Colon (tissue), 2 donors: ENCODE measurements around the gene AFF2.

Experiments
- FAIRE-seq: peaks from 2 replicates; lab custom pipeline; 2012; peaks lifted over from hg19 to GRCh38; lab: Jason Lieb, UNC
- donor health status: control.
- donor health status: control.

The AFF2 gene

DNA sequence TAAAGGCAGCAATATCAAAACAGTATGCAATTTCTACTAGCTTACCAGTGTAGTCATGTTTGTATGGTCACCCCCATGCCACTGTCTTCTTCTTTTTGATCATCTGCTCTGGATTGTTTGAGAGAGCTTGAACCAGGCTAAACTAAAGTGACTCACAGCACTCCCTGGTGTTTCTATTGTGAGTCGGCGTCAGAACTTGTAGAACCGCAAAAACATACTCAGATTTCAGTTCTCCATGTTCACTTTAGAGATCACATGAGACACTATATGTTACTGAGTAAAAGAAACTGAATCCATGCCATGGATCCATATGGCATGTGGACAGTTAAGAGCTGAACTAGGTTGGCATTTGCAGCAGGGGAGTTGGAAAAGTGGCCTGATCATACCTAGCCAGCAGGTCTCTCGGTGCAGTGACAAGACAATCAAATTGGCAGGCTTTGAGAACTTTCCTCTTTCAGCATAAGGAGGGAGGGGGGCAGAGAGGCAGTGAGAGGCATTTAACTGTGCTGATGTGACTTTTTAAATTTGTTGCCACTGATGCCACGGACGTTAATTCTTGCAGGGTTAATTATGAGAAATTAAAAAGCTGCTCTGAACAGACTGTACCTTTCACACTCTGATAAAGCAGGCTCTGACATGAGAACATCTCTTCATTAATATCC, 88.4 kb downstream of the AFF2 start:
- peak; percentile 31 for FAIRE-seq

DNA sequence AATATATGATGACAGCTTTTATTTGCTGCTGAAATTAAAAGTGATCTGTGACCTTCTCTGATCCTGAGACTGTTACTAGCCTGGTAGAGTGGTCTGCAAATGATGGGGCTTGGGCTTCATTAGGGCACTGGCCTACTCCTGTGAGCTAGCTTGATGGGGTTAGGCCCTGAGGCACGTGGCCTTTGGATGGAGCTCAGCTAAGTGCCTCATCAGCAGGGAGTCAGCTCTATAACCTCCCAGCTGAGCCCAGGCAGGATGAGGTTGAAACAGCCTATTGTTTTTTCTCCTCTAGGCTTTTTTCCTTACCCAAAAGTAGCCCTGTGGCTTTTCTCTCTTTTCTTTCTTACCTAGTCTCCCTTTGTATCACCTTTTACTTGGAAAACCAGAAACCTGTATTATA, 92.2 kb downstream of the AFF2 start:
- FAIRE-seq = no peak

DNA sequence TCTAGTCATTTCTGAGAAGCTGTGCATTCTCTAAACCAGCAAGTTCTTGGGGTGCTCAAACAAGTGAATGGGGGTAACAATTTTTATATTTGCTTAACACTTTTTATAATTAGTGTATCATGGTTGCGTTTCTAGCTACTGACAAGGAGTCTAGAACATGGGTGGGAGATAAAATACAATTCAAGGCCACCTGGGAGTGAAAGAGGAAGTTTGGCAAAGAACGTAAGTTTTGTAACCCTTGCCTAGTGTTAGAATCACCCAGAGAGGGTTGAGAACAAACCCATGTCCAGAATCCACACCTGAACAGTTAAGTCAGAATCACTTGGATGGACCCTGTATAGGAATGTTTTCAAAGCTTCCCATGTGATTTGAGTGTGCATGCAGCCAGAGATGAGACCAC, 92.7 kb downstream of the AFF2 start:
- FAIRE-seq = no peak

DNA sequence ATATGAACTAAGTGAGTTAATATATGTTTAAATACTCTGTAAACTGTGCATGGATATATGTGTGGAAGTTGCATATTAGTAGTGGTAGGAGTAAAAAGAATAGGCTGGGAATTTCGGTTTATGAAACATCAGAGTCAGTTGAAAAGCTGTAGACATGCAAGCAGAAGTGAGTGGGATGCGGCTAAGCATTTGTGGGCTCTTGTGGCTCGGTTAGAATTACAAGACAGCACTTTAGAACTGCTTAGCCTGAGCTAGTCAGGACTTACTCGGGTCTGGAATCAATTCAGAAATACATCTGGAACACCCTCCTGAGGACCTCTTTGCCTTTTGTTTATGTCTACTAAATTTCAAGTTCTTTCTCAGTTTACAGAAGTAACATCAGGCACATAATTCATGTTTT, 93.6 kb downstream of the AFF2 start:
- no peak for FAIRE-seq

DNA sequence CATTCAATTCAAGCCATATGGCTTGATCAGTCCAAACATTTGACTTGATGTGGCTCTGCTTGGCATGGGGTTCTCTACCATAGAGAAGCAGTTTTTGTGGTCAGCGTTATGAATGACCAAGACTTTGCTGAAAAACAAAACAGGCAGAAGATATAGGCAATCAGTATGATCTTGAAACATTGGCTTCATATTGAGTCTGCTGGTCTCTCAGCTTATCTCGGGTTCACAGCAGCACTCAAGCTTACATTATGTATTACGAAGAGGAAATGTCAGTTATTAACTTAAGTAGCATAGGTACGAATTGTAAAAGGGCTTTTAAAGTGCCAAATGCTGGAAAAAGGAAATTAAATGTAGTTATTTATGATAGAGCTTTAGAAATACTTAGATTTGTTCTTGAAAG, 99.0 kb downstream of the AFF2 start:
- no peak for FAIRE-seq

DNA sequence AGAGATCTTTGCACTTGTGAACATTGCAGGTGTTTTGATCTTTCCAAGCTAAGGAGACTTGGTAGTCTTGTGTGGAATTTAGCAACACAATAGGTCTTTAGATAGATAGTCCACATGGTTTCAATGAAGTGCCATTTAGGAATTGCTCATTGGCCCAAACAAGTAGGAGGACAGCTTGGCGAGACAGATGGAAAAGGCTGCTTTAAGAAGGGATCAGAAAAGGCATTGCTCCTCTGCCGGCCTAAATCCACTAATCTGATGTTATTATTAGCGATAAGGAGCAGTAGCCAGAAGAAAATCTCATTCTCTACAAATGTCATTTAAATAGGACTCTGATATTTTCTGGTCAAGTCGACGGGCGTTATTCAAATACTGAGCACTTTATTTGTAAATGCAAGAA, 99.7 kb downstream of the AFF2 start:
- FAIRE-seq = no peak

DNA sequence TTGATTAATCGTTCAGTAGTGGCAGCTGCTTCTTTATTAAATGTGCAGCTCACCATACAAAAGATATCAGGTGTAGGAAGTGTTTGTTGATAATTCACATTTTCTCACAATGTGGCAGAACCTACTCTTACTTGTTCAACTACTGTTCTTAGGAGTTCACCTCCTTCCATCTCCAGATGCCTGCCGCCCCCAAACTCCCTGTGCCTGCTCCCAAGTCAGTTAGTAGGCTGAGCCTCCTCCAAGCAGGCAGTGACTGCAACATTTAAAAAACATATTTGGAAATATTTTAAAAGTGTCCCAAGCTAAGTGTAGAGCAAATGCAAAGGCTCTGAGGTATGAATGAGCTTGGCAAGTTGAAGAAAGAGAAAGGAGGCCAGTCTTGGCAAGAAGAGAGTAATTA, 100.2 kb downstream of the AFF2 start:
- no peak for FAIRE-seq

DNA sequence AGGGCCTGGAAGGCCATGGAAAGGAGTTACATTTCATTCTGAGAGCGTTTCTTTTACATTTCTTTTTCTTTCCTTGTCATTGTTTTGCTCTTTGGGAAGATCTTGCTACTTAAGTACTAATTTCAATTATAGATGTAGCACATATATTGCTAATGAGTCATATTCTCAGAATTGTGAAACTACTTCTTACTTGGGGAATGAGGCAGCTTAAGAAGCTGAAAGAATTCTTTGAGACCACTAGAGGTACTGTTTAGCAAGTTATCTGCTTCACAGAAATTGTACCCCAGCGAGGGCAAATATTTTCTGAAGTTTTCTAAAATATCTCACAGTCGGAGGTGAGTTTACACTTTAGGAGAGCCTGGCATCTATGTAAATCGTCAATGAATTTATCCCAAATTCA, 100.6 kb downstream of the AFF2 start:
- FAIRE-seq = no peak

DNA sequence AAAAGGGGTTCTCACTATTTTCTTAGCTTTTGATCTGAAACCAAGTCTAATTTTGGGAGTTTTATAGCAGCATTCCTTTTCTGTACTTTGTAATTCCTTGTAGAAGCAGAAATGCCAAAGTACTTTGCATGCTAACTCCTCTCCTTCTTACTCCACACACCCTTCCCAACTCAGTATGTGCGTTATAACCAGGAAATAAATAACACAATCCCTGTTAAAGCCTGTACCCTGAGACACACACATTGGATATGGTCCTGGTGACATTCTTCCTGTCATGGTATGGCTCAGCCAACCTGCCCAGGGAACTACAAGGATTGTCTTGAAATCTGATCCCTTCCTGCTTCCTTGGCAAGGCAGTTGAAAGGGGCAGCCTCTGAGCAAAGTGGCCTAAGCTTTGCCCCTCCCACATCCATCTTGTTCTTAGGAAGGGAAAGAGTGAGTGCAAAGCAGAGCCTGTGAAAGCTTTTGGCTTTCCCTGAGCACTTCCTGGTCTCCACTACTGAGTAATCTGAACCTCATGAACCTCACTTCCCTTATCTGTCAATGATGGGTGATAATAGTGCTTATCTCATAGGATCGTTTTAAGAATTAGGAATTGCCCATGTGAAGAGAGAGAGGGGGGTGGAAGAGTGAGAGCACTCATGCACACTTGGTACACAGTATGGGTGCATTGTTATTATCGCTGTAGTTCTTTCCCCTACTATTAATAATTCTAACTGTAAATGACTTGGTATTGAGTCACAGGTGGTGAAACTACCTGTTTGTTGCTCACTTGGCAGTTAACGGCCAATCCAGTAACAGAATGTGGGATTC, 109.3 kb downstream of the AFF2 start:
- FAIRE-seq = no peak

DNA sequence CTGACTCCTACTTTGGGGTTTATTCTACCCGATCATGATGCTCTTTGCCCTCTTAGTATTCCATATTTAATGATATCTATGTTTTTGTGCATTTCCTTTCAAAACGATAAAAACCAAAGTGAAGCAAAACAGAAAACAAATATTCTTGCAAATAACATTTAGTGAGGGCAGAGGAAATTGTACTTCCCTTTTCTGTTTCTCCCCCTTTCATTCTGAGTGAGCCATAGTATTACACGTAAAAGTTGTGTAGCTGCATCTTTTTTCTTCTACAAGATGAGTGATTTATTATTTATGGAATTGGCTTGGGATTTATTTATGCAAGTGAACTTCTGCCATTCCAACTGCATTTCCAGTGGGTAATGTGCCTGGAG, 109.9 kb downstream of the AFF2 start:
- peak; percentile 31 for FAIRE-seq

DNA sequence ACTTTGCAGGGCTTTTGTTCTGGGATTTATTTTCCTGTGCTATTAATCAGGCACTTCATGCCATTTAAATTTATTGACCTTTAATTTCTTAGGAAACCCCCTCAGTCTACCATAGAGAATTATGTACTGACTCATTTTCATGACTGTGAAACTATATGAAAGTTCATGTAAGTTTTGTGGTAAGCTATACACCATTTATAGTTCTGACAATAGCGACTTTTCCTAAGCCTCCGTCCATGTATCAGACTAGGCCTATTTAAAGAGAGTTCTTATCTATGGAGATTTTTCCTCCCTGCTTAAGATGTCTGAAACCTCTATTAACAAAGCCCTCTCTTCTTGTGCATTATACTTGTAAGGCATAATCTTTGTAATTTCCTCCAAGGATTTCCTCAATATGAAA, 111.6 kb downstream of the AFF2 start:
- no peak for FAIRE-seq

DNA sequence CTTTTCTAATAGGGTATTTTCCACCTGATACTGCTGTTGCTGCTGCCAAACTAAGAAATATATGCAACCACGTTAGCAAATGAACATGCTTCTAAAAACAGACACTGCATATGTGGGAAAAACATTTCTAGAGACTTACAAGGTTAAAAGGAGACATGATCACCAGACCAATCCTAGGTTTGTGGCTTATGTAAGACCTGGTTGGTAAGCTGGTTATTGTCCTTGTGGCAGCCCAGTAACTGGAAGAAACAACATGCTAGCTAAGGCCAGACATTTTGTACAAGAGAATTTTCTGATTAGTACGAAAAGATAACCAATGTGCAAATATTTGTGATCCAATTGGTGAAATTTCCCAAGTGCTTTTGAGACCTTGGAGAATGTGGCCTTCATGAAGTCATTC, 112.0 kb downstream of the AFF2 start:
- no peak for FAIRE-seq

DNA sequence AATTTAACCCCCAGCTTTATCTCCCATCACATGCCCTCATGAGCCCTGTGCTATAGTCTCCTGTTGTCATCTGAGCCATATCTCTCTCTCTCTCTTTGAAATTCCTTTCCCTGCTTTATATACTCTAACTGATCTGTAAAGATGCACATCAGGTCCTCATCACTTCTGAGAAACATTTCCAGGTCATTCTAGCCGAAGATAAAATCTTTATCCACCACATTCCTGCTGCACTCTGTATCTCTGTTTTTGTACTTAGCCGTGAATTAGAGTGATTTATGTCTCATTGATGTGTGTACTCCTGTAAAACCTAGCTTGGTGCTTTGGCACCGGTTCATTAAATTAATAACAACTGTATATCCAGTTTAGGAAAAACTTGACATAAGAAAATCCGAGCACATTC, 113.2 kb downstream of the AFF2 start:
- FAIRE-seq = no peak

DNA sequence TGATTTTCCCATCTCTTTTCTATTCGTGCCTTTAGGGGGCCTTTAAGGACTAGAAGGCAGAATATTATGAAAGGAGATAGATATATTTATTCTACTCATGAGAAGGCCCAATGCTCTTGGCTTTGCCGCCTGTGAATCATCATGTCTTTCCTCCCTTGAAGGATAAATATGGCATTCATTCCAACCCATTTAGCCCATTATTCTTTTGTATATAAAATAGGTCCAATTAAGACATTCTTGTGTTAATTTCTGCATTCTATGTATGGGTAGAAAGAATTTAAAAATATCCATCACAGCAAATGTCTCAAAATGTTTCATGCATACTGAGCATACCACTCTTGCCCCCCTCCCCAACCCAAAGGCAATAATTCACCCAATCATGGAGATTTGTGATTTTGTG, 115.1 kb downstream of the AFF2 start:
- FAIRE-seq = no peak

DNA sequence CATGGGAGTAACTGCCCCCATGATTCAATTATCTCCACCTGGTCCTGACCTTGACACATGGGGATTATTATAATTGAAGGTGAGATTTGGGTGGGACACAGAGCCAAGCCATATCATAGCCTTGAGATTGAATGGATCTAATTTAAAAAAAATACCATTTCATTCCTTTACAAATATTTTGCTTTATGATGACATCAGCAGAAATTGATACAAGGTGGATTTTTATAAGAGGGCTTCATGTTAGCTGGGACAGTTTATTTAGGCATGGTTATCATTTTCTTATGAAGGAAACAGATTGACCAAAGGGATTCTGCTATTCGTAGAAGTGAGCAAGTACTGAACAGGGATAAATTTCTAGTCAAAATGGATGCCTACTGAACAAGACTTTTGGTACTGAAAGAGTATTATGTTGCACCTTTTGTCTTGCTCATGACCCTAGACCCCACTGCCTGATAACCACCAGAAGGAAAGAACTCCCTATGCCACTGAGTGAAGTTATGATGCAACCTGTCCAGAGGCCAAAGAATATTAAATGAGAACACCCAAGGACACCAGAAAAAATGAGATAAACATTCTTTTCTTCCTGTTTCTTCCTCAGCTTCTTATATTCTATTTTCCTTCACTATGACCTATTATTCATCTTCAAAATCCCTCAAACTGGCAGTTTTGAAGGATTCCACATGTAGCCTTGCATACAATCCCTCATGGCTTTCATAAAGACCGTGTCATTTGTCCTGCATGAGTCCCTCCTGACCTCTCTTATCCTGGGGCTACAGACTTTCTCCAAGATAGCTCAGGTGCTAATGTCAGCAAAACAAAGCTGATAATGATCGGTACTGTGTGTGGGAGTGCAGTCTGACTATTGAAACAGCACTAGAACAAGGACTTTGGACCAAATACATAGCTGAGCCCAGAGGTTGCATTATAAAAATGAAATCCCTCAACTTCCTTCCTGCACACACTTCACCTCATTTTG, 118.3 kb downstream of the AFF2 start:
- FAIRE-seq = no peak

DNA sequence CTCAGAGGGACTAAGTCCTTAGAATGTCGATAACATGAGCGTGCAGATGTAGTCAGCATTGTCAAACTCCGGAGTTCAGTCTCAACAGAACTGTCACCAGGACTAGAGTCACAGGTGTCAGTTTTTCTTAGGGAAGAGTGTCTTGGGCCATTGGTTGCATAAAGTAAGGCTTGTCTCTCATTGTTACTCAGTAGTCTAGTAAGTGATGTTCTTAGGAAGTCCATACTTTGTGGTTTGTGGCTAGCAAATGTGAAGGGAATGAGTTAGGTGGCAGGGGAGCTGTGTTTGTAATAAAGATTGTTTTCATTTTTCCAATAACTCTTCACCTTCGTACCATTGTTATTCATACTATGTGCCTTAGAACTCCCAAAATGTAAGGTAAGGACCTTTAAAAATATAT, 119.6 kb downstream of the AFF2 start:
- FAIRE-seq = no peak

DNA sequence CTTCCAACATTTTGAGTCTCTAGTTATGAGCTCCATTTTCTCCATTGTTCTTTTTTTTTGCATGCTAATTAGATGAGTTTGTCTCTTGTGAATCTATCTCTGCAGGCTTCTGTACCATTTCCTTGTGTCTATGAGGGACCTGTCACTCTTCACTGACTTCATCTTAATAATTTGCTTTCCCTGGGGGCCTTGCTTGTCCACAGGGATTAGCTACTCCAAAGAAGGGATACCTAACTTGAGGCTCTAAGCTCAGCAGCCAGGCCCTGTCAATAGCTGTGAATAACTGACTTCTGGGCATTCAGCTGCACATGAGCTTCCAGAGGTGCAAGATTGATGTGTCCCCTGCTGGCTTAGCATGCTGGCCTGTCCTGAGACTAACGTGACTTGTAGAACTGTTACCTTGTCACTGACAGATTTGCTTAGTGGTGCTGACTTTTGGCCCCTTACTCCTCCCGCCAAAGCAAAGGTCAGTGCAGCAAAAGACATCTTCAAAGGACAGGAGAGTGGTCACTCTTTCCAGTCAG, 124.6 kb downstream of the AFF2 start:
- FAIRE-seq = no peak

DNA sequence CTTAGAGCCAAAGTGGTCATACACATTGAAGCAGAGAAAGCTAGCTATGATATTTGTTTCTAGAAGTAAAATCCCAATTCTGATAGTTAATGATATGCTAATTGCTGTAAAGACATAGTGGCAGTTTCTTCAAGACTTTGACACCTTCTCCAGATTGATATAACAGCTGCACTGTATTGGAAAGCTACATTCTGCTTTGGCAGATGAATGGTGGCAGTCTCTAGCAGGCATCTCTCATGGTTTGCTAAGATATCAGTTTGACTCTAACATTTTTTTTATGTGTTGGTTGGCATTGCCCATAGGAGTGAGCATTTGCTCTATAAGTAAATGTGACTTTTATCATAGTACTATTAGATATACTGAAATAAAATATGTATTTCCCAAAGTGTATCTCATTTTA, 128.2 kb downstream of the AFF2 start:
- FAIRE-seq = no peak

DNA sequence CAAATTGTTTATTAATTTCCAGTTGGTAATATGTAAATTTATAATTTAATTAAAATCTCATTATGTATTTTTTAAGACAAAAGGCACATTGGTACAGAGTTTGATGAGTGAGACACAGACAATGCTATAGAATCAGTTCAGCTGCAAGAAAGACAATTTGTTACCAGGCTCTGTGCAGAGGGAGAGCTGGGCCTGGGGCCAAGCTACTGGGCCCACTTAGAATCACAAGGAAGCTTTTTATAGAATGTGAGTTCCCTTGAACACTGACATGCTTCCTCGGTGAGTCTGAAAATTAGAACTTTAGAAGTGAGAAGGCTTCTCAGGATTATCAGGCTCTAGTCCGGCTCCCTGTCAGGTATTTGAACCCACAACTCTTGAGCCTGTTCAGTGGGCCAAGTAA, 129.0 kb downstream of the AFF2 start:
- no peak for FAIRE-seq

DNA sequence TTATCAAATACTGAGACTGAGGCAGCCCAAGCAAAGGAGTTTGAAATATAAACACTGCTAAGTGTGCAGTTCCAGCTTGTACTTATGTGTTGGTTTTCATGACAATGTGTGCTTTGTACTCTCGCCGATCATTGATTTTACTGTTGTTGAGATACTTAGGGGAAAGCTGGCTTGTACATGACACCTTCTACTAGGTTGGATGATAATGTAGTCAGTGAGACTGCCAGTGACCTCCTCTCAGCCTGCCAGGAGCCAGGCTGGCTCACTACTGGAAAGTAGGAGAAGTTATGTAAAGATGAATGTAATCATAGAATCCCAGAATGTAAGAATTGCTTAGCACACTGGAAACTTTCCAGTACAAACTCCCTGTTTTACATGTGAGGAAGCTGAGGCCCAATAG, 132.0 kb downstream of the AFF2 start:
- FAIRE-seq = no peak

DNA sequence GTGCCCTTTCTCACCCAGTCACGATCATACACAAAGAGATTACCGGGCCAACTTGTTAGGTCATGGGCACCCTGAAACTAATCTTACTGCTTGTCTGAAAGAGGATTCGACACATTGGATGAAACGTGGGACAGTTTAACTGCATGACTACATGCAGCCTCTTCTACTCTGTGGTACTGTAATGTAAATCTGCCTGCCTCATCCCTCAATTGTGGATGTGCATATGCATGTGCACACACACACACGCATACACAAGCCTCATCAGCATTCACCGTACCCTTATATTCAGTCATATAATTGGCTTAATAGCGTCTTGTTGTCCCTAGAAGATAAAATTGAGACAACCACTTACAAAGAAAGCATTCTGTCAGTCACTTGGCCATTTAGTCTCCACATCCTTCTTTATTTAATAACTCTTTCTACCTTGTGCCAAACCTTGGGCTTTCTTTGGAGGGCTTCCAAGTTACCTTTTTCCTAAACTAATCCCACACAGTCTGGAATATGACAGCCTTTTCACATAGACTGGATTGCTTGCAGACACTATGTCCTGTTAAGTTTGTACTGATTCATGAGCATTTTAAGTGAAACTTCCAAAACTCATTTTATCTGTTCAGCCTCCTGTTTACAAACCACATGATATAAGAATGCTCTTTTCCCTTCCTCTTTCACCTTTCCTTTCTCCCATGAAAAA, 132.9 kb downstream of the AFF2 start:
- FAIRE-seq = no peak

DNA sequence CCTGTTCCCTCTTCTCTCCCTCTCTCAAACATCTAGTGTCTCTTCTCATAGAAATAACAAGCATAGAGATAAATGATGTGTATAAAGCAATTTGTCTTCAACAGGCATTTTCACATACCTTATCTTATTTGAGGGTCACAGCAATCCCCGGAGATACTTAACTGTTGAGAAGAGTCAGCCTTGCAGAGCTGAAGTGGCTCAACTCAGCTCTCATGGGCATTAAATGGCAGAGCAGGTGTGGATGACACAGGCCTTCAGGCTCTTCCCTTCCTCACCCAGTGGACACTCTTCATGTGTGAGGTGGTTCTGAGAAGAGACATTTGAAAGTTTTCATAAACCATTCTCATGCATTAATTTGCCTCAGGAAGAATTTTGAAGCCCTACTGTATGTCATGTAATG, 134.2 kb downstream of the AFF2 start:
- no peak for FAIRE-seq
